Natural killer cell (primary cell): Measurements from ENCODE around the gene PDE9A. TPM values are rescaled to one million over a fixed set of nuclear protein-coding genes. Genes with fewer than 3 reads are reported as not detected.

Experiments used
- ATAC-seq, 3 donors: fragments of 150-1000 bp in 2 of 3; fragments of 200-7000 bp in 1 of 3; cut with Tn5 transposase; 1 replicate in 1 of 3; 2 replicates in 2 of 3; pipeline ENCODE4 v1.10.0; 2021; ENCODE audit warnings: mild to moderate bottlenecking in 2 of 3, moderate library complexity in 2 of 3
- DNase-seq, 2 donors: peaks; one replicate each; pipeline versions ENCODE4 v3.0.0 to v3.0.0-alpha.2; 2013 to 2021; ENCODE audit warnings: mixed read lengths in 1 of 2
- H3K27ac ChIP-seq: one replicate; pipeline ENCODE4 v1.5.1; 2013; ENCODE audit warnings: mild to moderate bottlenecking, low read length
- H3K27me3 ChIP-seq: one replicate; pipeline ENCODE4 v1.6.1; 2013; ENCODE audit warnings: low read length; ENCODE audit not compliant: control insufficient read depth, insufficient read depth
- H3K36me3 ChIP-seq: one replicate; pipeline ENCODE4 v1.6.1; 2013; ENCODE audit warnings: low read length; ENCODE audit not compliant: control insufficient read depth, insufficient read depth
- H3K4me1 ChIP-seq: one replicate; pipeline ENCODE4 v1.6.1; 2013; ENCODE audit warnings: low read length; ENCODE audit not compliant: control insufficient read depth, insufficient read depth
- H3K4me3 ChIP-seq: one replicate; pipeline ENCODE4 v1.5.1; 2013; ENCODE audit warnings: low read length
- H3K9me3 ChIP-seq: one replicate; pipeline ENCODE4 v1.6.1; 2013; ENCODE audit warnings: low read length; ENCODE audit not compliant: control insufficient read depth, insufficient read depth
- H3K27ac Mint-ChIP-seq, 2 donors: one replicate each; pipeline ENCODE4 v1.8.0; 2022; ENCODE audit warnings: mild to moderate bottlenecking in 2 of 2, mixed read lengths in 2 of 2, moderate library complexity in 1 of 2
- H3K27me3 Mint-ChIP-seq, 2 donors: one replicate each; pipeline ENCODE4 v1.8.0; 2022; ENCODE audit warnings: low read depth in 2 of 2, mixed read lengths in 2 of 2
- H3K36me3 Mint-ChIP-seq: one replicate; pipeline ENCODE4 v1.8.0; 2022; ENCODE audit warnings: mixed read lengths
- H3K4me1 Mint-ChIP-seq, 2 donors: one replicate each; pipeline ENCODE4 v1.8.0; 2022; ENCODE audit warnings: mixed read lengths in 2 of 2
- H3K4me3 Mint-ChIP-seq: one replicate; pipeline ENCODE4 v1.8.0; 2022; ENCODE audit warnings: mild to moderate bottlenecking, moderate library complexity, mixed read lengths
- H3K9me3 Mint-ChIP-seq, 2 donors: one replicate each; pipeline ENCODE4 v1.8.0; 2022; ENCODE audit warnings: mixed read lengths in 2 of 2
- CTCF ChIP-seq: fragments of 200-600 bp; IDR thresholded peaks from one replicate; pipeline ENCODE4 v1.8.0; 2022; ENCODE audit warnings: antibody characterized with exemption
- WGBS: methylation state at CpG from one replicate; pipeline ENCODE4 v1.1.7; 2013; ENCODE audit warnings: missing lambda C conversion rate; ENCODE audit not compliant: insufficient coverage; 5-methylcytosine and 5-hydroxymethylcytosine counted together
- intact Hi-C: fragments of 100-400 bp; cut with micrococcal nuclease; formaldehyde crosslinking; loops from one replicate; pipeline ENCODE4 v1.14.2; 2022
- total RNA-seq, 4 donors: library from RNA; stranded (reverse); fragments of 120-200 nt in 1 of 4; gene quantifications; one replicate each; pipeline versions ENCODE4 v1.2.3 to v1.2.4, GENCODE V29; 2013 to 2022

Gene PDE9A
- total RNA-seq, 3 donors from 2014 or later (not counting 1 experiment from before 2014, with no cell fraction given) = 1.0 to 4.1 (median 1.2) TPM

- Histone ChIP-seq H3K36me3 (no peaks in the 10 kb centered on the region), H3K4me3 (no peak overlapping the region), H3K4me1 (peaks cover 27% of the 10 kb centered on the region), H3K27me3 (no peaks in the 10 kb centered on the region), H3K27ac (no peak overlapping the region), H3K9me3 (no peaks in the 10 kb centered on the region)
- peak in 1 of 2 donors; percentile 23 for DNase-seq
- H3K4me3 Mint-ChIP-seq = no peak overlapping the region
- H3K27me3 Mint-ChIP-seq = no peaks in the 10 kb centered on the region
- 72% methylated on average over 21 of the region's 22 CpGs for WGBS
- H3K27ac Mint-ChIP-seq = peak overlapping the region in 1 of 2 donors; percentile 84
- intact Hi-C loops = loop anchor here (5.0 kb wide), 2 partner anchors 37 to 63 kb away; no protein-coding TSS in a partner anchor
- no peaks in the 10 kb centered on the region for H3K36me3 Mint-ChIP-seq
- ATAC-seq = peak in 1 of 3 donors; percentile 23
- H3K4me1 Mint-ChIP-seq = peaks cover 14 to 19% of the 10 kb centered on the region in 2 donors
- H3K9me3 Mint-ChIP-seq = no peaks in the 10 kb centered on the region
- no peak for TF ChIP-seq CTCF
These were observed 92.3 kb downstream of the PDE9A start for GRCh38 chr21:42745511-42746239.

- H3K4me3 Mint-ChIP-seq = peak overlapping the region; percentile 72
- no peak overlapping the region for H3K4me3 ChIP-seq
- no peaks in the 10 kb centered on the region for H3K36me3 Mint-ChIP-seq
- H3K9me3 Mint-ChIP-seq = no peaks in the 10 kb centered on the region
- no peak for DNase-seq
- H3K4me1 ChIP-seq = peaks cover 27% of the 10 kb centered on the region
- H3K27ac Mint-ChIP-seq = peak overlapping the region; percentile 78 to 84
- H3K27me3 Mint-ChIP-seq = no peaks in the 10 kb centered on the region
- H3K4me1 Mint-ChIP-seq = peaks cover 14 to 19% of the 10 kb centered on the region in 2 donors
- no peaks in the 10 kb centered on the region for H3K36me3 ChIP-seq
- no peak for ATAC-seq
- no peaks in the 10 kb centered on the region for H3K9me3 ChIP-seq
- no peak for TF ChIP-seq CTCF
- 55% methylated on average over 7 of the region's 7 CpGs for whole genome bisulfite sequencing
- peak overlapping the region; percentile 57 for H3K27ac ChIP-seq
- H3K27me3 ChIP-seq = no peaks in the 10 kb centered on the region
- intact Hi-C loops = loop anchor here (5.0 kb wide), 2 partner anchors 36 to 64 kb away; no protein-coding TSS in a partner anchor
These were observed 92.8 kb downstream of the PDE9A start for GRCh38 chr21:42746240-42746592.

GRCh38 chr21:42746593-42747275, 93.3 kb downstream of the PDE9A start:
- H3K27me3 Mint-ChIP-seq = no peaks in the 10 kb centered on the region
- peaks cover 27% of the 10 kb centered on the region for H3K4me1 ChIP-seq
- ATAC-seq (peak; percentile 68 to 76 (median 72)), DNase-seq (peak in 1 of 2 donors; percentile 74)
- H3K4me3 ChIP-seq = peak overlapping the region; percentile 22
- no peaks in the 10 kb centered on the region for H3K9me3 ChIP-seq
- peak overlapping the region; percentile 78 to 84 for H3K27ac Mint-ChIP-seq
- no peaks in the 10 kb centered on the region for H3K36me3 ChIP-seq
- H3K27ac ChIP-seq = peak overlapping the region; percentile 57
- intact Hi-C loops = loop anchor here (5.0 kb wide), 2 partner anchors 36 to 64 kb away; no protein-coding TSS in a partner anchor
- no peaks in the 10 kb centered on the region for H3K27me3 ChIP-seq
- 4% methylated on average over 21 of the region's 21 CpGs for WGBS
- peak overlapping the region; percentile 72 for H3K4me3 Mint-ChIP-seq
- H3K9me3 Mint-ChIP-seq = no peaks in the 10 kb centered on the region
- no peaks in the 10 kb centered on the region for H3K36me3 Mint-ChIP-seq
- no peak for TF ChIP-seq CTCF
- peaks cover 14 to 19% of the 10 kb centered on the region in 2 donors for H3K4me1 Mint-ChIP-seq
